ENCODE measurements around the gene ARHGAP24. TPM values are rescaled to one million over a fixed set of nuclear protein-coding genes. Genes with fewer than 3 reads are reported as not detected.

Gene ARHGAP24
- total and polyA plus RNA-seq, 9 donors, result 6.6 to 16.7 (median 10.0) TPM

- no peak overlapping the region for H3K27ac ChIP-seq
- 84 to 90% (median 88%) methylated on average over 2 of the region's 2 CpGs for WGBS, 3 donors
- H3K4me1 ChIP-seq (ENCODE audit: insufficient read depth), result no peaks in the 10 kb centered on the region
- no peak overlapping the region for H3K4me3 ChIP-seq
- no peaks in the 10 kb centered on the region for H3K27me3 ChIP-seq
- DNase-seq, result no peak
- H3K36me3 ChIP-seq, result no peaks in the 10 kb centered on the region
- TF ChIP-seq POLR2A (IDR thresholded peaks at IDR 0.05), result no peak
- no peaks in the 10 kb centered on the region for H3K9me3 ChIP-seq
- intact Hi-C loops (cut with DNase I), result loop anchor here in 1 of 4 donors (5.0 kb wide), 1 partner anchor 133 kb away; no protein-coding TSS in a partner anchor
Measured at GRCh38 chr4:85769009-85769408, 294.1 kb downstream of the ARHGAP24 start.

GRCh38 chr4:85772470-85772869, 297.5 kb downstream of the ARHGAP24 start:
- Histone ChIP-seq H3K36me3 (no peaks in the 10 kb centered on the region), H3K4me1 (ENCODE audit: insufficient read depth) (no peaks in the 10 kb centered on the region), H3K9me3 (no peaks in the 10 kb centered on the region), H3K27ac (no peak overlapping the region), H3K27me3 (no peaks in the 10 kb centered on the region), H3K4me3 (no peak overlapping the region)
- DNase-seq, result no peak
- TF ChIP-seq CTCF (IDR thresholded peaks at IDR 0.05), result no peak
- no peak for TF ChIP-seq POLR2A (IDR thresholded peaks at IDR 0.05)
- no peak for TF ChIP-seq EP300 (IDR thresholded peaks at IDR 0.05)
- intact Hi-C loops (cut with DNase I), result no loop called here
- 70 to 76% (median 73%) methylated on average over 1 of the region's 1 CpG for WGBS, 3 donors

- H3K27ac ChIP-seq, result no peak overlapping the region
- no peaks in the 10 kb centered on the region for H3K4me1 ChIP-seq (ENCODE audit: insufficient read depth)
- no peaks in the 10 kb centered on the region for H3K9me3 ChIP-seq
- no peaks in the 10 kb centered on the region for H3K36me3 ChIP-seq
- no peak for TF ChIP-seq POLR2A (IDR thresholded peaks at IDR 0.05)
- no peak for TF ChIP-seq EP300 (IDR thresholded peaks at IDR 0.05)
- TF ChIP-seq CTCF (IDR thresholded peaks at IDR 0.05), result no peak
- no peaks in the 10 kb centered on the region for H3K27me3 ChIP-seq
- intact Hi-C loops (cut with DNase I), result no loop called here
- no peak for DNase-seq
- 85 to 87% (median 87%) methylated on average over 1 of the region's 1 CpG for WGBS, 3 donors
- H3K4me3 ChIP-seq, result no peak overlapping the region
Measured at GRCh38 chr4:85773372-85773771, 298.4 kb downstream of the ARHGAP24 start.

GRCh38 chr4:85774000-85774399, 299.1 kb downstream of the ARHGAP24 start:
- H3K9me3 ChIP-seq, result no peaks in the 10 kb centered on the region
- H3K27me3 ChIP-seq, result no peaks in the 10 kb centered on the region
- no peak overlapping the region for H3K4me3 ChIP-seq
- intact Hi-C loops (cut with DNase I), result no loop called here
- no peaks in the 10 kb centered on the region for H3K4me1 ChIP-seq (ENCODE audit: insufficient read depth)
- no peaks in the 10 kb centered on the region for H3K36me3 ChIP-seq
- no peak for DNase-seq
- no peak overlapping the region for H3K27ac ChIP-seq
- TF ChIP-seq CTCF (IDR thresholded peaks at IDR 0.05), result no peak
- no peak for TF ChIP-seq POLR2A (IDR thresholded peaks at IDR 0.05)
- 80 to 100% (median 100%) methylated on average over 1 of the region's 1 CpG for WGBS, 3 donors

- DNase-seq, result no peak
- TF ChIP-seq CTCF (IDR thresholded peaks at IDR 0.05) (no peak), EP300 (IDR thresholded peaks at IDR 0.05) (no peak)
- Histone ChIP-seq H3K27me3 (no peaks in the 10 kb centered on the region), H3K27ac (no peak overlapping the region), H3K4me1 (ENCODE audit: insufficient read depth) (peaks cover under 1% of the 10 kb centered on the region), H3K9me3 (no peaks in the 10 kb centered on the region), H3K36me3 (no peaks in the 10 kb centered on the region), H3K4me3 (no peak overlapping the region)
- intact Hi-C loops (cut with DNase I), result no loop called here
- WGBS, 3 donors, result 93 to 94% (median 93%) methylated on average over 3 of the region's 3 CpGs
Measured at GRCh38 chr4:85774489-85774888, 299.5 kb downstream of the ARHGAP24 start.

Measured in ovary (tissue), 9 donors.